ENCODE measurements around the gene KIR3DL1. TPM values are rescaled to one million over a fixed set of nuclear protein-coding genes. Genes with fewer than 3 reads are reported as not detected.
"Not testable (repeated sequence)": the region's sequence is repeated elsewhere in the genome, so short reads cannot be mapped to it uniquely, and the experiment has no call there.

KIR3DL1 gene
- not detected for total RNA-seq
- under 1 TPM in 1 of 3 donors, not detected in 2; 0.01 TPM for polyA plus RNA-seq
- long read RNA-seq, donor 1: 0 reads
- long read RNA-seq, donor 2: 0 reads

DNA sequence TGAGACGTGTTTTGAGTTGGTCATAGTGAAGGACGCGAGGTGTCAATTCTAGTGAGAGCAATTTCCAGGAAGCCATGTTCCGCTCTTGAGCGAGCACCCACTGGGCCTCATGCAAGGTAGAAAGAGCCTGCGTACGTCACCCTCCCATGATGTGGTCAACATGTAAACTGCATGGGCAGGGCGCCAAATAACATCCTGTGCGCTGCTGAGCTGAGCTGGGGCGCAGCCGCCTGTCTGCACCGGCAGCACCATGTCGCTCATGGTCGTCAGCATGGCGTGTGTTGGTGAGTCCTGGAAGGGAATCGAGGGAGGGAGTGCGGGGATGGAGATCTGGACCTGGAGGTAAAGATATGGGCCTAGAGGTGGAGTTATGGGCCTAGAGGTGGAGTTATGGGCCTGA lies at the start of gene KIR3DL1:
Gene KIR3DL1 (plus strand): TSS at position 218 of the 400 bp plus-strand sequence.
- DNase-seq; ATAC-seq; intact Hi-C loops (cut with DNase I); H3K4me1 ChIP-seq; H3K9me3 ChIP-seq; H3K36me3 ChIP-seq (ENCODE audit: insufficient read depth in 1 of 2, low read depth in 1 of 2); H3K4me3 ChIP-seq; H3K27me3 ChIP-seq (ENCODE audit: insufficient read depth in 3 of 3, low read length in 2 of 3); H3K27ac ChIP-seq: not testable (repeated sequence)
- 82 to 93% (median 84%) methylated on average over 15 to 17 of the region's 17 CpGs for WGBS, 3 donors

DNA sequence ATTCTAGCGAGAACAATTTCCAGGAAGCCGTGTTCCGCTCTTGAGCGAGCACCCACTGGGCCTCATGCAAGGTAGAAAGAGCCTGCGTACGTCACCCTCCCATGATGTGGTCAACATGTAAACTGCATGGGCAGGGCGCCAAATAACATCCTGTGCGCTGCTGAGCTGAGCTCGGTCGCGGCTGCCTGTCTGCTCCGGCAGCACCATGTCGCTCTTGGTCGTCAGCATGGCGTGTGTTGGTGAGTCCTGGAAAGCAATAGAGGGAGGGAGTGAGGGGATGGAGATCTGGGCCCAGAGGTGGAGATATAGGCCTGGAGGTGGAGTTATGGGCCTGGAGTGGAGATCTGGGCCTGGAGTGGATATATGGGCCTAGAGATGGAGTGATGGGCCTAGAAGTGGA lies 46.6 kb upstream of the KIR3DL1 start, which contains the start of gene KIR2DL1:
Gene KIR2DL1 (plus strand): TSS at position 148 of the 400 bp plus-strand sequence. CDS start 58 bp downstream, at position 206.
- intact Hi-C loops (cut with DNase I); DNase-seq; H3K9me3 ChIP-seq; ATAC-seq; H3K27ac ChIP-seq; H3K4me1 ChIP-seq; H3K4me3 ChIP-seq; H3K36me3 ChIP-seq (ENCODE audit: insufficient read depth in 1 of 2, low read depth in 1 of 2); H3K27me3 ChIP-seq (ENCODE audit: insufficient read depth in 3 of 3, low read length in 2 of 3): not testable (repeated sequence)
- 91 to 94% (median 93%) methylated on average over 15 of the region's 15 CpGs for whole genome bisulfite sequencing, 3 donors

DNA sequence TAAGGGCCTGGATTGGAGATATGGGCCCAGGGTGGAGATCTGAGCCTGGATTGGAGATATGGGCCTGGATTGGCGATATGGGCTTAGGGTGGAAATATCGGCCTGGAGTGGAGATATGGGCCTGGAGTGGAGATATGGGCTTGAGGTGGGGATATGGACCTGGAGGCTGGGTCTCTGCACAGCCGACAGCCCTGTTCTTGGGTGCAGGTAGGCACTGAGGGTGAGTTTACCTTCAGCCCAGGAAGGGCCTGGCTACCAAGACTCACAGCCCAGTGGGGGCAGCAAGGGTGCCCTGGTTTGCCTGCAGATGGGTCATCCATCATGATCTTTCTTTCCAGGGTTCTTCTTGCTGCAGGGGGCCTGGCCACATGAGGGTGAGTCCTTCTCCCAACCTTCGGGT lies 45.8 kb upstream of the KIR3DL1 start:
- H3K27me3 ChIP-seq (ENCODE audit: insufficient read depth in 3 of 3, low read length in 2 of 3); H3K27ac ChIP-seq; ATAC-seq; H3K4me3 ChIP-seq; H3K36me3 ChIP-seq (ENCODE audit: insufficient read depth in 1 of 2, low read depth in 1 of 2); H3K4me1 ChIP-seq; intact Hi-C loops (cut with DNase I); H3K9me3 ChIP-seq; DNase-seq: not testable (repeated sequence)
- WGBS, 3 donors: 75 to 79% (median 77%) methylated on average over 3 to 4 of the region's 4 CpGs

DNA sequence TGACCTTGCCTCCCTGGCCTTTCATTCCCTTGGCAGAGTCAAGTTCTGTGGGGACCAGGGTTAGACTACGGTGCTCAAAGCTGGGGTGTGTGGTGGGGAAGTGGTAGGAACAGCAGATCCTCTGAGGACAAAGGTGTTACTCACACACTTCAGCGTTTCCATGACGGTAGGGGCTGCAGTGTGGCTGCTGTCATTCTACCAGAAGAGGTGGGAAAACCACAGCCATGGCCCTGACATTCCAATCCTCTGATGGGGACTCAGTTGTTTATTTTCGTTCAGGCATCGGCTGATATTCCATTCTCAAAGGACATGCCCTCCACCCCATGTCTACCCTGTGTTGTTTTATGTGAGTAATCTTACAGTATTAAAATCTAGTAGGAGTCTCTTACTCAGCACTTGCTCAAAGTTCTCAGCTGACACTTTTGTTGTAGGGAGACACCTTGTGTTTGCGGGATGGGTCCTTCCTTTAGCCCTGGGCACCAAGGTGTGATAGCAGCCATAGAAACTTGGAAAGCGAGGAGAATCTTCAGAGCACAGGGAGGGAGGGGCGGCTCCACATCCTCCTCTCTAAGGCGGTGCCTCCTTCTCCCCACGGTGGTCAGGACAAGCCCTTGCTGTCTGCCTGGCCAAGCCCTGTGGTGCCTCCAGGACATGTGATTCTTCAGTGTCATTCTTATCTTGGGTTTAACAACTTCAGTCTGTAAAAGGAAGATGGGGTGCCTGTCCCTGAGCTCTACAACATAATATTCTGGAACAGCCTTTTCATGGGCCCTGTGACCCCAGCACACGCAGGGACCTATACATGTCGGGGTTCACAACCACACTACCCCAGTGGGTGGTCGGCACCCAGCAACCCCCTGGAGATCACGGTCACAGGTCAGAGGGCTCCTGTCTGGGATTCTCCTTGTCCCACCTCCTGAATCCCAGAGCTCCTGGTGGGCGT lies 45.0 kb upstream of the KIR3DL1 start:
- H3K36me3 ChIP-seq (ENCODE audit: insufficient read depth in 1 of 2, low read depth in 1 of 2); H3K9me3 ChIP-seq; H3K4me1 ChIP-seq; H3K4me3 ChIP-seq; DNase-seq; H3K27me3 ChIP-seq (ENCODE audit: insufficient read depth in 3 of 3, low read length in 2 of 3); H3K27ac ChIP-seq; intact Hi-C loops (cut with DNase I); ATAC-seq: not testable (repeated sequence)
- 70 to 79% (median 75%) methylated on average over 7 to 14 of the region's 15 CpGs for WGBS, 3 donors

DNA sequence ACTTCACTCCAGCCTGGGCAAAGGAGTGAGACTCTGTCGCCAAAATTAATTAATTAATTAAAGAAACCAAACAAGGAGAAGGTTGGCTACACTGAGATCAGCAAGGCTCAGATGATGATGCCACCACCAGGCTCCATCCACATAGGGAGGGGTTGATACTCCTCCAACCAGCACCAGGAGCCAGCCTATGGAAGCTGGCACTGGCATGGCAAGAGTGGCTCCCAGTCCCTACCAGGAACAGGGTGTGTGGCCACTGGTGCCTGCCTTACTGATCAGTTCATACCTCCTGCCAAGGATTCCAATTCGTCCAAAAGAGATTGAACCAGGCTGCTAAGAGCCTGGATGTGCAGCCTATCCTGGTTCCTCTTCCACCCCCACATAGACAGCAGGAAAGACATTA lies 43.6 kb upstream of the KIR3DL1 start:
- H3K36me3 ChIP-seq (ENCODE audit: insufficient read depth in 1 of 2, low read depth in 1 of 2); H3K4me1 ChIP-seq; ATAC-seq; H3K27ac ChIP-seq; H3K4me3 ChIP-seq; H3K27me3 ChIP-seq (ENCODE audit: insufficient read depth in 3 of 3, low read length in 2 of 3); intact Hi-C loops (cut with DNase I); DNase-seq; H3K9me3 ChIP-seq: not testable (repeated sequence)
- 33 to 72% (median 43%) methylated on average over 2 of the region's 2 CpGs for WGBS, 3 donors

DNA sequence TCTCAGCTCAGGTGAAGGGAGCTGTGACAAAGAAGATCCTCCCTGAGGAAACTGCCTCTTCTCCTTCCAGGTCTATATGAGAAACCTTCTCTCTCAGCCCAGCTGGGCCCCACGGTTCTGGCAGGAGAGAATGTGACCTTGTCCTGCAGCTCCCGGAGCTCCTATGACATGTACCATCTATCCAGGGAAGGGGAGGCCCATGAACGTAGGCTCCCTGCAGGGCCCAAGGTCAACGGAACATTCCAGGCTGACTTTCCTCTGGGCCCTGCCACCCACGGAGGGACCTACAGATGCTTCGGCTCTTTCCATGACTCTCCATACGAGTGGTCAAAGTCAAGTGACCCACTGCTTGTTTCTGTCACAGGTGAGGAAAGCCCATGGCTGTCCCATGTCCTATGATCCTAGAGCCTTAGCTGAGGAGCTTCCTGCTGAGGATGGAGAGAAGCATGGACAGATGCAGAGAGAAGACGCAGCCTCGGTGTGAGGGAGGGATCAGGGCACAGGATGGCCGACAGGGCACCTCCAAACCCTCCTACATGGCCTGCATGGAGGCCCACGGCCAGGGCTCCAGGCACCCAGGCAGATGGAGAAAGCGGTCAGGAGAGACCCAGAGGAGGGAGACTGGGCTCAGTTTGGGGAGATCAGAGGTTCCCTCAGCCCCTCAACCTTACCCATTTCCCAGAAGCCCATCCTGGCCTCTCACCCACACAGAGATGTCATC lies 41.0 kb upstream of the KIR3DL1 start:
- 62 to 81% (median 68%) methylated on average over 9 to 12 of the region's 12 CpGs for WGBS, 3 donors
- H3K36me3 ChIP-seq (ENCODE audit: insufficient read depth in 1 of 2, low read depth in 1 of 2); ATAC-seq; DNase-seq; H3K4me3 ChIP-seq; H3K27ac ChIP-seq; H3K4me1 ChIP-seq; H3K9me3 ChIP-seq; intact Hi-C loops (cut with DNase I); H3K27me3 ChIP-seq (ENCODE audit: insufficient read depth in 3 of 3, low read length in 2 of 3): not testable (repeated sequence)

DNA sequence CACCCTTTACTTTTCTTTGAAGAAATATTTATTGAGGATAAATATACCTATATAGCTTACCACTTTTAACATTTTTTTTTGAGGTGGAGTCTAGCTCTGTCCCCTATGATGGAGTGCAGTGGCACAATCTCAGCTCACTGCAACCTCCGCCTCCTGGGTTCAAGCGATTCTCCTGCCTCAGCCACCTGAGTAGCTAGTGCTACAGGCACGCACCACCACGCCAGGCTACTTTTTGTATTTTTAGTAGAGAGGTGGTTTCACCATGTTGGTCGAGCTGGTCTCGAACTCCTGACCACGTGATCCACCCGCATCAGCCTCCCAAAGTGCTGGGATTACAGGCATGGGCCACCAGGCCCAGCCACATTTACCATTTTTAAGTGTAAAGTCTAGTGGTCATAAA lies 40.4 kb upstream of the KIR3DL1 start:
- H3K4me1 ChIP-seq; H3K4me3 ChIP-seq; ATAC-seq; H3K27ac ChIP-seq; H3K9me3 ChIP-seq; intact Hi-C loops (cut with DNase I); DNase-seq; H3K27me3 ChIP-seq (ENCODE audit: insufficient read depth in 3 of 3, low read length in 2 of 3); H3K36me3 ChIP-seq (ENCODE audit: insufficient read depth in 1 of 2, low read depth in 1 of 2): not testable (repeated sequence)
- 64 to 71% (median 70%) methylated on average over 8 of the region's 8 CpGs for WGBS, 3 donors

DNA sequence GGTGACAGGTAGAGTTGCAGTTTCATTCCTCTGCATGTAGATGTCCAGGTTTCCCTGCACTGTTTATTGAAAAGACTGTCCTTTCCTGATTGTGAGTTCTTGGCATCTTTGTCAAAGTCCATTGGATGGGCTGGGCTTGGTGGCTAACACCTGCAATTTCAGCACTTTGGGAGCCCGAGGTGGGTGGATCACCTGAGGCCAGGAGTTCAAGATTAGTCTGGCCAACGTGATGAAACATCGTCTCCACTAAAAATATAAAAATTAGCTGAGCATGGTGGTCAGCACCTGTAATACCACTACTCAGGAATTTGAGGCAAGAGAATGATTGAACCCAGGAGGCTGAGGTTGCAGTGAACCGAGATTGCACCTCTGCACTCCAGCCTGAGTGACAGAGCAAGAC lies 38.4 kb upstream of the KIR3DL1 start:
- H3K27ac ChIP-seq; ATAC-seq; H3K36me3 ChIP-seq (ENCODE audit: insufficient read depth in 1 of 2, low read depth in 1 of 2); DNase-seq; H3K4me3 ChIP-seq; intact Hi-C loops (cut with DNase I); H3K9me3 ChIP-seq; H3K27me3 ChIP-seq (ENCODE audit: insufficient read depth in 3 of 3, low read length in 2 of 3); H3K4me1 ChIP-seq: not testable (repeated sequence)
- WGBS, 3 donors: 42 to 67% (median 49%) methylated on average over 4 of the region's 4 CpGs

DNA sequence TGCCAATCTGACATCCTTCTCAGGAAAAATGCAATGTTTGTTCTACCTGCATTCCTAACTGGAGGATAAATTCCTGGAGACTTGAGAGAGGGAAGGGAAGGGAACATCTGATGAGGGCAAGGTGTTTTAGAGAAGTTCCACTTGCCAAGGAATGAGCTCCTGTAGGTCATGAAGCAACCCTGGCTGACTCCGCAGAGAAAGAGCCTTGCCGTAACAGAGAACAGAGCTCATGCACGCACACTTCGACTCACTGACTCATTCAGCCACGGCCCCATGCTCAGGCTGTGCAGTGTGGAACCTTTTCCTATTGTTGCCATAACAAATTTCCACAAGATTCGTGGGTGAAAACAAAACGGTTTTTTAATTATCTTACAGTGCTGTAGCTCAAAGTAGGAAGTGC lies 37.4 kb upstream of the KIR3DL1 start:
- H3K36me3 ChIP-seq (ENCODE audit: insufficient read depth in 1 of 2, low read depth in 1 of 2); H3K27ac ChIP-seq; ATAC-seq; H3K9me3 ChIP-seq; H3K4me3 ChIP-seq; intact Hi-C loops (cut with DNase I); H3K27me3 ChIP-seq (ENCODE audit: insufficient read depth in 3 of 3, low read length in 2 of 3); DNase-seq; H3K4me1 ChIP-seq: not testable (repeated sequence)
- WGBS, 3 donors: 55 to 70% (median 68%) methylated on average over 7 of the region's 7 CpGs

DNA sequence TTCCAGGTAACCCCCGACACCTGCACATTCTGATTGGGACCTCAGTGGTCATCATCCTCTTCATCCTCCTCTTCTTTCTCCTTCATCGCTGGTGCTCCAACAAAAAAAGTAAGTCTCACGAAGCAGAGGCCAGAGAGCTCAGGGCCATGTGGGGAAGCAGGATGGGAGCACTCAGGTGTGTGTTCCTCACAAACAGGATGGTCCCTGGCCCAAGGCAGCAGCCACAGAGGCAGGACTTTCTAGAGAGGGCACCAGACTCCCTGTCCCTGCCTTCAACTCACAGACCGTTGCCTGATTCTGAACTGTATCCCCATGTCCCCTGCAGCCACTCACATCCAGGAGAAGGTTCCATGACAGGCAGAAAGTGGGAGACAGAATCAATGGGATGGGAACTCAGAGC lies 33.4 kb upstream of the KIR3DL1 start:
- DNase-seq; H3K27ac ChIP-seq; H3K4me3 ChIP-seq; ATAC-seq; H3K9me3 ChIP-seq; H3K27me3 ChIP-seq (ENCODE audit: insufficient read depth in 3 of 3, low read length in 2 of 3); intact Hi-C loops (cut with DNase I); H3K36me3 ChIP-seq (ENCODE audit: insufficient read depth in 1 of 2, low read depth in 1 of 2); H3K4me1 ChIP-seq: not testable (repeated sequence)
- WGBS, 3 donors: 58 to 79% (median 69%) methylated on average over 4 of the region's 4 CpGs
